Fibroblast of gingiva (primary cell): ENCODE results near the gene CACNG3.
"Not testable (repeated sequence)": the region's sequence is repeated elsewhere in the genome, so short reads cannot be mapped to it uniquely, and the experiment has no call there.

Source experiments
- DNase-seq: peaks from one replicate; pipeline ENCODE4 v3.0.0-alpha.2; 2011; ENCODE audit warnings: low read depth

Gene CACNG3

DNA sequence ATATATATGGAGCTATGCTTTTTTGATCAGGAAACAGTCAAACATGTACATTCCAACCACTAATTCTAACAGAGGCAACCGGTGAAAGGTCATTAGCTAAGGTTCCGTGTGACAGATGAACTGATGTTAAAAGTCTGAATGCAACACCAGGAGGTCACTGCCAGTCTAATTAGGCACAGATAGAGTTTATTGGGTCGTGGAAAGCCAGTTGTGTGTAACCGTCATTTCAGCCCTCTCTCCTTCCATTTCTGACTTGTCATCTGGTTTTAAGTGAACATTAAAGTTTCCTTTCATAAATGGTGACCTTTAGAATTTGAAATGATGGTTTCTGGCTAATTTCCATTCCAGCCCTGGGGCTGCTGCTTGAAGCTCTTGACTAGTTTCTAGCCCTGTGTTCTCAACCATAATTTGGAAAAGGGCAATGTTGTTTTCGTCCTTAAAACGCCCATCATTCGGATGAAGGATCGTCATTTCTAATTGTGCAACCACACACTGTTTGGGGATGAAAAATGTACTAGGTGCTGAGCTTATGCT lies 23.9 kb downstream of the CACNG3 start:
- no peak for DNase-seq

DNA sequence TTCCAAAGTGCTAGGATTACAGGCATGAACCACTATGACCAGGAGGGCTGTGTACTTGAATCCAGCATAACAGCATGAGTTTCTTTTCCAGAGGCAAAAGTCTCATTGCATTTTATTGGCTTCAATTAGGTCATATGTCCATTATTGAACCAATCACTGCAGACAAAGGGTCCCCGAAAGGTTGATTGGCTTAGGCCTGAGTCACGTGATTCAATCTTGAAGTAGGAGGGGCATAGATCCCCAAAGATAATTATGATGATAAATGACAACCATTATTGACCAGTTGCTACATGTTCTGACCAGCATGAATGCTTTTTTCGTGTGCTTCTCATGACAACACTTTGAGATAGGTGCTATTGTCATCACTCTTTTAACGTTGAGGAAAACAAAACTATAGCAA lies 25.3 kb downstream of the CACNG3 start:
- no peak for DNase-seq

DNA sequence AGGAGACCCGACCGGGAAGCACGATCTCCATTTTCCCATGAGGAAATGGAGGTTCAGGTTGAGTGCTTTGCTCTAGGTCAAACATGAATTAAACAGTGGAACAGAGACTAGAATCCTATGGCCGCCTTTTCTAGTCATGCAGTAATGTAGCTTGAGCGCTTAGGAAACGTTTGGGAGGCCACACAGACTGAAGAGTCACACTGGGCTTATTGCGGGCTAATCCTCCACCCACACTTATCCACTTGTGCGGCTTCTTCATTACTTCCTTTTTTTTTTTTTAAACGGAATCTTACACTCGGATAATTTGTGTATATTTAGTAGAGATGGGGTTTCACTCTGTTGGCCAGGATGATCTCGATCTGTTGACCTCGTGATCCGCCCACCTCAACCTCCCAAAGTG lies 26.0 kb downstream of the CACNG3 start:
- no peak for DNase-seq

DNA sequence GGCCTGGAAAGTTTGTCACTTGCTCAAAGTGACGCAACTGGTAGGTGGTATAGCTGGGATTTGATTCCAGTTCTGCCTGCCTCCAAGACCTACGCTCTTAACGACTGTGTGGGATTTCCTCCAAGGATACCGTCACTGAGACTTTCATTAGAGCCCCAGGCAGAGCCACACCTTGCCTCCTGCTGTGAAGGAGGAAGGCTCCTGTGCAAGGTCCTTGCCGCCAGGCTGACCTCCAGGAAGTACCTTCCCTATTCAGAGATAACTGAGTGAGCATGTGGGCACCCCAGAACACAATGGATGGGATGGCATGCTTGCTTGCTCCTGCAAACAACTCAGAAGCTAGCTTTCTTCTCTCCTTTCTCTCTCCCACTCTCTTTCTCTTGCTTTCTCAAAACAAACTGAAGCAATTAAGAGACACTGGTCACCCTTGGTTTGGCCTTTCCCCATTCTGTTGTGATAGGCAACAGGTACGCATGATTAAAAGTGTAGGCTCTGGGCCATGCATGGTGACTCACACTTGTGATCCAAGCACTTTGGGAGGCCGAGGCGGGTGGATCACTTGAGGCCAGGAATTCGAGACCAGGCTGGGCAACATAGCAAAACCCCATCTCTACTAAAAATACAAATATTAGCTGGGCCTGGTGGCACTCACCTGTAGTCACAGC lies 30.7 kb downstream of the CACNG3 start:
- DNase-seq, result no peak

DNA sequence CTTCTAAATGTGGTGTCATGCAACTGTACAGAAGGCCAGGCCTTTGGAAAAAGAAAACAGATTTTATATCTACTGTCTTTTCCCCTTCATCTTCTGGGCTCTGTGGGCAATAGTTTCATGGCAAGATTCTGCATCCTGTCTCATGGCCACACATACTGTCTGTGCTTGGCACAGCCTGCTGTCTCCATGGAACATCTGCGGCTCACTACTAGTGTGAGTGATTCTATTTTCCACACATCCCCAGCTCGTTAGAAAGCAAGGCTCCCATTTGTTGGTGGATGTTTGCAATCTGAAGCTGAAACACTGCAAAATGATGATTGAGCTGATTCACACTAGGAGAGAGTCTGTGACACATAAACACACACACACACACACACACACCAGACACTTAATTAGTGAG lies 32.4 kb downstream of the CACNG3 start:
- DNase-seq, result no peak

GRCh38 chr16:24289166-24289700 lies 33.1 kb downstream of the CACNG3 start:
- no peak for DNase-seq

DNA sequence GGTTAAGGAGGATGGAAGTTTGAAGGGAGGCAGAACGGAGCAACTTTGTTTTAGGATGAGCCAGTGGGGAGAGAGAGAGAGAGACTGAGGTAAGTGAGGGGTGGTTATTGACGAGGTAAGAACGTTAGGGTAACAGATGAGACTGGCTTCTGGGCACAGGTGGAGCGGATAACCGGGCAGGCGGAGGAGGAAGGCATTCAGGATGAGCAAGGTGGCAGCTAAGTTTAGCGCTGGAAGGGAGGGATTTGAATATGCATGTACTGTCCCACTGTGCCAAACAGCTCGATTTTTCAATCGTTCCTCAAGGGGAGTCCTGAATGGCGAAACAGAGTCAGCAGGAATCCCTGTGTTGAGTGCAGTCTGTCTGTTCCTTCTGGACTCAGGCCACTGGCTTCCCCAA lies 35.8 kb downstream of the CACNG3 start:
- DNase-seq, result no peak

GRCh38 chr16:24294131-24294530 lies 38.0 kb downstream of the CACNG3 start:
- no peak for DNase-seq

GRCh38 chr16:24297375-24297774 lies 41.2 kb downstream of the CACNG3 start:
- no peak for DNase-seq

DNA sequence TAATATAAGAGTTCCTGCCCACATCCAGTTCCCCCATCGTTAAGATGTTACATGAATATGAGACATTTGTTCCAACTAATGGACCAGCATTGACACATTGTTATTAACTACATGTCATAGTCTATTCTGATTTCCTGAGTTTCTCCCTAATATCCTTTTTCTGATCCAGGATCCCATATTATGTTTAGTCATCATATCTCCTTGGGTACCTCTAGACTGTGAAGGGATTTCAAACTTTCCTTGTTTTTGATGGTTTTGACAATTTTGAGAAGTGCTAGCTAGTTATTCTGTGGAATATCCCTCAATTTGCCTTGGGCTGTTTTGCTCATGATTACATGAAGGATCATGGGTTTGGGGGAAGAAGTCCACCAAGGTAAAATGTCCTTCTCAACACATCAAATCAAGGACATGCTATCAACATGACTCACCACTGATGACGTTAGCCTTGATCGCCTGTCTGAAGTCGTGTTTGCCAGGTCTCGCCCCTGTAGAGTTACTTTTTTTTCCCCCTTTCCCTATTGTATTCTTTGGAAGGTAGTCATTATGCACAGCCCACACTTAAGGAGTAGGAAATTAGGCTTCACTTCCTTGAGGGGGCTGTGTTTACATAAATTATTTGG lies 42.5 kb downstream of the CACNG3 start:
- DNase-seq, result no peak

- DNase-seq, result not testable (repeated sequence)
These were observed 44.6 kb downstream of the CACNG3 start for GRCh38 chr16:24300750-24301149.

DNA sequence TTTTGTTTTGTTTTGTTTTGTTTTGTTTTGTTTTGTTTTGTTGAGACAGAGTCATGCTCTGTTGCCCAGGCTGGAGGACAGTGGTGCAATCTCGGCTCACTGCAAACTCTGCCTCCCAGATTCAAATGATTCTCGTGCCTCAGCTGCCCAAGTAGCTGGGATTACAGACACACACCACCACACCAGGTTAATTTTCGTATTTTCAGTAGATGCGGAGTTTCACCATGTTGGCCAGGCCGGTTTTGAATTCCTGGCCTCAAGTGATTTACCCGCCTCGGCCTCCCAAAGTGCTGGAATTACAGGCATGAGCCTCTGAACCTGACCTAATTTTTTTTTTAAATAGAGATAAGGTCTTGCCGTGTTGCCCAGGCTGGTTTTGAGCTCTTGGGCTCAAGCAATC lies 46.5 kb downstream of the CACNG3 start:
- DNase-seq, result no peak

DNA sequence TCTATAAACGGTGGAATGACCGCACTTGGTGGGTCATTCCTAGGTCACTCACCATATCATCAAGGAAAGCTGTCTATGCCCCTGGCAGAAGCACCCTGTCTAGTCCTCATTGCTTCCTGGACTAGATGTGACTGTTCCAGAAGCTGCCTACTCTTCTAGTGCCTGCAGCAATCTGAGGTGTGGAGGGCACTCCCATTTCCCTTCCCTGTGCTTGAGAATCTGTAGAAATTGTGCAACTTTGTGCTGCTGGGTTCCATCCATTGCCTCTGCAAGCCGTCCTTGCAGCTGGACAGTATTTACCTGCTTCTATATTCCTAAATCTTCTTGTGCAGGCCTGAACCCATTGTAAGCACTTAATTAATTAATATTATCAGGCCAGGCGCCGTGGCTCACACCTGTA lies 52.1 kb downstream of the CACNG3 start:
- DNase-seq, result no peak

- DNase-seq, result no peak
These were observed 53.4 kb downstream of the CACNG3 start for GRCh38 chr16:24309258-24310142.

- DNase-seq, result no peak
These were observed 59.2 kb downstream of the CACNG3 start for GRCh38 chr16:24315343-24315742.

- no peak for DNase-seq
These were observed 62.5 kb downstream of the CACNG3 start for GRCh38 chr16:24318680-24319079.

DNA sequence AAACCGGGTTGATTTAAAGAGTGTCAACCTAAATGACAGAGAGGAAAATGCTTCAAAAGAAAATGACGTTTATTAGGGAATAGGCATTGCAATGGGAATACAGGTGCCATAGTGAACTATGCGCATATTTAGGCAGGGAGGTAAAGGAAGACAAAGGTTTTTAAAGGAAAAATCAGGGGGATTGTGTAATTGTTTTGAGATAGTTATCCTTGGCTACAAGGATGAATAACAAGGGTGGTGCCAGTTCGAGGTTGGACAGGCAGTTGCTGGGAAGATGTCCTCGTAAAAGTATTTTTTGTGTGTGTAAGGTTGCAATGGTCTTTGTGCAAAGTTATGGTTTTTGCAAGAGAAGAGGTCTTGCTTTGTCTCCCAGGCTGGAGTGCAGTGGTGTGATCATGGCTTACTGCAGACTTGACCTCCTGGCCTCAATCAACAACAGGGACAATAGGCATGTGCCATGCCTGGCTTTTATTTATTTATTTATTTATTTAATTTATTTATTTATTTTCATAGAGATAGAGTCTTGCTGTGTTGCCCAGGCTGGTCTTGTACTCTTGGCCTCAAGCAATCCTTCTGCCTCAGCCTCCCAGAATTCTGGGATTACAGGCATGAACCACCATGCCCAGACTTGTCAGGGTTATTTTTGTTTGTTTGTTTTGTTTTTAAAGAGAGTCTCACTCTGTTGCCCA lies 63.1 kb downstream of the CACNG3 start:
- no peak for DNase-seq

- DNase-seq, result no peak
These were observed 66.0 kb downstream of the CACNG3 start for GRCh38 chr16:24322106-24322505.

DNA sequence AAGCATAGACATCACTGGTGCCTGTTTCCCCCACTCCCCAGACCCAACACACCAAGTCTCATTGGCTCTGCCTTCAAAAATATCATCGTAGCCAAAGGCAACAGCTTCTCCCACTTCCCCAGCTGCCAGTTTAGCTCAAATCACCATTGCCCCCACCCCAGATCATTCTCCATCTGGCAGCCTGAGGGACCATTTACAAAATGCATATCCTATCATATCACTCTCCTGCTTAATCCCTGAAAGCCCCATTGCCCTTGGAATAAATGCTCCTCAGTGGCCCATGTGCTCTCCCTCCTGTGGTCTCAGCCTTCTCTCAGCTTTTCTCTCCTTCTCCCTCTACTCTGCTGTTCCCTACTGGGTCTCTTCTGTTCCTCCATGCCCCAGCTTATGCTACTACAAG lies 68.3 kb downstream of the CACNG3 start:
- DNase-seq, result no peak

DNA sequence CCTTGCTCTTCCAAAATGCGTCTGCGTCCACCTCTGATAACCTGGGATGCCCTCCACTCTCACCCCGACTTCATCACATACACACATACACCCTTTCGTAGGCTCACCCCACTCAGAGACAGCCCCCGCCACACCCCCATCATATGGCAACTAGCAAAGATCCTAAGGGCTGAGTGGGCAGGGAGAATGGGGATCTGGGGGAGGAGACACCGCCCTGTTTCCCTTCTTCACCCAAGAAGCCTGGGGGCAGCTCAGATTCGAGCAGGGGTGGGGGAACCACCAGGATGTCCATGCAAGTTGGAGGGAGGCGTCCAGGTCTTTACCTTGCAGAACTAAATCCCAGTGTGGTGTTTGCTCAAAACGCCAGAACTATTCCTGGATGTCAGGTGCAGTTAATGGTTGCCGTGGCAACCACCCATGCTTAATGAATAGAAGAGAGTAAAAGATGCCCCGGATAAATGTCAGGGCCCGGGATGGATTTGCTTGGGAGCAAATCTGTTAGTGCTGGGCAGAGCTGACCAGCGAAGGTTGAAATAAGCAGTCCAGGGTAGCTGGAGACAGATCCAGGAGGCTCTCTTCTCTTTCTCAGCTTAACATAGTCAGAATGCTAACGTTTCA lies 72.8 kb downstream of the CACNG3 start:
- DNase-seq, result no peak

DNA sequence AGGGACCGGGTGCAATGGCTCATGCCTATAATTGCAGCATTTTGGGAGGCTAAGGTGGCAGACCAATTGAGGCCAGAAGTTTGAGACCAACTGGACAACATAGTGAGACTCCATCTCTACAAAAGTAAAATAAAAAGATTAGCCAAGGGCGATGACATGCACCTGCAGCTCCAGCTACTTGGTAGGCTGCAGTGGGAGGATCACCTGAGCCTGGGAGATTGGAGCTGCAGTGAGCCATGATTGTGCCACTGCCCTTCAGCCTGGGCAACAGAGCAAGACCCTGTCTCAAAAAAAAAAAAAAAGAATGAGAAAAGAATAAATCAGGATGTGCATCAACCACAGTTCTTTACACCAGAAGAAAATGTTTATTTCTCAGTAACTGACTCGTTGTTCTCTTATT lies 76.0 kb downstream of the CACNG3 start:
- DNase-seq, result no peak
